T-cell (primary cell): ENCODE data around the gene ZNF827. TPM values are rescaled to one million over a fixed set of nuclear protein-coding genes. Genes with fewer than 3 reads are reported as not detected.

ENCODE experiments used
- ATAC-seq, 4 experiments: fragments of 200-7000 bp in 3 of 4; fragments of 150-1000 bp in 1 of 4; cut with Tn5 transposase; replicated peaks in 1 of 4; 1 replicate in 3 of 4; 2 replicates in 1 of 4; pipeline ENCODE4 v1.10.0; 2021; ENCODE audit warnings: moderate library complexity in 3 of 4, mild to moderate bottlenecking in 2 of 4, moderate number of reproducible peaks in 1 of 4
- CTCF ChIA-PET, 2 donors: fragments of 300-600 bp; sonication (Branson Sonifier 250); formaldehyde crosslinking; loops; one replicate each; lab custom pipeline; 2022; ENCODE audit warnings: antibody characterized with exemption in 2 of 2; lab: Charles Lee
- POLR2A ChIA-PET, 2 donors: fragments of 300-600 bp; sonication (Branson Sonifier 250); formaldehyde crosslinking; loops; one replicate each; lab custom pipeline; 2022; ENCODE audit warnings: antibody characterized with exemption in 2 of 2; lab: Charles Lee
- DNase-seq, 35 experiments: peaks; one replicate each; pipeline versions ENCODE4 v3.0.0 to v3.0.0-alpha.2; 2013 to 2023
- H3K27ac ChIP-seq: one replicate; pipeline ENCODE4 v1.5.1; 2013; ENCODE audit warnings: low read length
- H3K27me3 ChIP-seq, 2 experiments: replicated peaks in 1 of 2; 1 replicate in 1 of 2; 2 replicates in 1 of 2; pipeline versions ENCODE4 v1.6.1 to v1.7.0; 2013; ENCODE audit warnings: low read length in 1 of 2, mixed read lengths in 1 of 2; ENCODE audit not compliant: control insufficient read depth in 2 of 2, insufficient read depth in 2 of 2; ENCODE audit errors: extremely low read depth in 1 of 2
- H3K36me3 ChIP-seq, 2 donors: 1 replicate in 1 of 2; 2 replicates in 1 of 2; pipeline versions ENCODE4 v1.6.1 to v1.7.0; 2013; ENCODE audit warnings: low read length in 1 of 2; ENCODE audit not compliant: control insufficient read depth in 2 of 2, insufficient read depth in 1 of 2; ENCODE audit errors: extremely low read depth in 1 of 2
- H3K4me1 ChIP-seq, 2 experiments: 1 replicate in 1 of 2; 2 replicates in 1 of 2; pipeline versions ENCODE4 v1.6.1 to v1.7.0; 2013; ENCODE audit warnings: low read length in 2 of 2, mixed read lengths in 1 of 2; ENCODE audit not compliant: insufficient read depth in 2 of 2, control insufficient read depth in 1 of 2; ENCODE audit errors: extremely low read depth in 1 of 2
- H3K4me3 ChIP-seq, 2 donors: 1 replicate in 1 of 2; 2 replicates in 1 of 2; pipeline versions ENCODE4 v1.5.1 to v1.7.0; 2013; ENCODE audit warnings: mild to moderate bottlenecking in 2 of 2, low read length in 1 of 2, moderate library complexity in 1 of 2; ENCODE audit not compliant: control insufficient read depth in 1 of 2; ENCODE audit errors: extremely low read depth in 1 of 2
- H3K9me3 ChIP-seq: 2 replicates; pipeline ENCODE4 v1.7.0; 2013
- H3K27ac Mint-ChIP-seq, 2 donors: one replicate each; pipeline ENCODE4 v1.8.0; 2020 to 2021; ENCODE audit warnings: mild to moderate bottlenecking in 2 of 2, mixed read lengths in 2 of 2
- H3K27me3 Mint-ChIP-seq, 2 donors: one replicate each; pipeline ENCODE4 v1.8.0; 2021 to 2022; ENCODE audit warnings: mixed read lengths in 2 of 2
- H3K36me3 Mint-ChIP-seq: one replicate; pipeline ENCODE4 v1.8.0; 2021; ENCODE audit warnings: mixed read lengths
- H3K4me1 Mint-ChIP-seq, 3 donors: one replicate each; pipeline ENCODE4 v1.8.0; 2020 to 2022; ENCODE audit warnings: mixed read lengths in 3 of 3, mild to moderate bottlenecking in 1 of 3
- H3K4me3 Mint-ChIP-seq, 3 donors: one replicate each; pipeline ENCODE4 v1.8.0; 2020 to 2022; ENCODE audit warnings: mild to moderate bottlenecking in 3 of 3, mixed read lengths in 3 of 3, moderate library complexity in 3 of 3
- H3K9me3 Mint-ChIP-seq, 3 donors: one replicate each; pipeline ENCODE4 v1.8.0; 2020 to 2022; ENCODE audit warnings: mixed read lengths in 3 of 3
- WGBS: methylation state at CpG from one replicate; pipeline ENCODE4 v1.1.5; 2013; ENCODE audit warnings: missing lambda C conversion rate; ENCODE audit not compliant: insufficient coverage; 5-methylcytosine and 5-hydroxymethylcytosine counted together
- total RNA-seq, 35 experiments: library from RNA in 6 of 35; stranded (reverse) in 6 of 35; fragments of 120-200 nt in 1 of 35; gene quantifications; one replicate each; pipeline versions ENCODE4 v1.2.1 to v1.2.4 and lab custom pipeline; 2013 to 2026

ZNF827 gene
- total RNA-seq, 5 donors from 2014 or later (not counting 1 experiment from before 2014, with no cell fraction given), result 17.3 to 24.8 (median 18.5) TPM

GRCh38 chr4:145912376-145912775 is 26.2 kb downstream of the ZNF827 start:
- Mint-ChIP-seq H3K4me1 (peaks cover 32 to 59% (median 55%) of the 10 kb centered on the region in 3 donors), H3K36me3 (peaks cover 17% of the 10 kb centered on the region), H3K27ac (no peak overlapping the region), H3K9me3 (no peaks in the 10 kb centered on the region), H3K27me3 (no peaks in the 10 kb centered on the region), H3K4me3 (no peak overlapping the region)
- ATAC-seq, result no peak
- no peaks in the 10 kb centered on the region for H3K36me3 ChIP-seq
- no peak overlapping the region for H3K4me3 ChIP-seq
- no CpG with 5 or more reads among the region's 2 CpGs for WGBS
- peaks cover 0 to 3% of the 10 kb centered on the region in 2 experiments for H3K4me1 ChIP-seq
- no peak for DNase-seq
- no peaks in the 10 kb centered on the region for H3K9me3 ChIP-seq
- no peaks in the 10 kb centered on the region for H3K27me3 ChIP-seq
- POLR2A ChIA-PET, result no interaction called here
- CTCF ChIA-PET, result no interaction called here
- no peak overlapping the region for H3K27ac ChIP-seq

DNA sequence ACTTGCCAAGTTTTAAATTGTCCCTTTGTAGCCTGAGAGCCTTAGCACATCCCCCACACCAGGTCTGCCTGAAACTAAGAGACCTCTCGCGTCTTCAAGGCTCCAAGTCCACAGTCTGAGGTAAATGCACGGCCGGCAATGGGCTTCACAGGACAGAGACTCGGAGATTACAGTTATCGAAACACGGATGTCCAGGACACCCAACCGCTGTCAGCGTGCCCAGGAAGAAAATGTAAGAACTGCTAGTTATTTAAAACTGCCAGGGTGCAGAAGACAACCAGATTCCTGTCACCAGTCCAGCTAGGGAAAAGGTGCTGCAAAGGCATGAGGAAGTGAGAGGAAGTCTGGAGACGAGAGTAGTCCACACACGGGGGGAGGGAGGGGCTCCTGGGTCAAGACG is 28.9 kb downstream of the ZNF827 start:
- Histone ChIP-seq H3K4me3 (no peak overlapping the region), H3K36me3 (no peaks in the 10 kb centered on the region), H3K27me3 (no peaks in the 10 kb centered on the region), H3K4me1 (peaks cover 0 to 3% of the 10 kb centered on the region in 2 experiments), H3K27ac (no peak overlapping the region), H3K9me3 (no peaks in the 10 kb centered on the region)
- Mint-ChIP-seq H3K4me1 (peaks cover 35 to 63% (median 57%) of the 10 kb centered on the region in 3 donors), H3K36me3 (peaks cover 8% of the 10 kb centered on the region), H3K27me3 (no peaks in the 10 kb centered on the region), H3K27ac (no peak overlapping the region), H3K4me3 (no peak overlapping the region), H3K9me3 (no peaks in the 10 kb centered on the region)
- ChIA-PET CTCF (no interaction called here), POLR2A (no interaction called here)
- DNase-seq (no peak), ATAC-seq (no peak)
- WGBS, result 88% methylated on average over 6 of the region's 12 CpGs

GRCh38 chr4:145909281-145909715 is 29.3 kb downstream of the ZNF827 start:
- no peak overlapping the region for H3K27ac Mint-ChIP-seq
- no peak overlapping the region for H3K27ac ChIP-seq
- H3K4me1 ChIP-seq, result peaks cover 0 to 3% of the 10 kb centered on the region in 2 experiments
- peak in 1 of 35 experiments; percentile 1 for DNase-seq
- H3K36me3 Mint-ChIP-seq, result peaks cover 8% of the 10 kb centered on the region
- no peaks in the 10 kb centered on the region for H3K36me3 ChIP-seq
- ChIA-PET POLR2A (no interaction called here), CTCF (no interaction called here)
- H3K4me3 ChIP-seq, result no peak overlapping the region
- H3K4me1 Mint-ChIP-seq, result peaks cover 35 to 64% (median 61%) of the 10 kb centered on the region in 3 donors
- no peaks in the 10 kb centered on the region for H3K9me3 Mint-ChIP-seq
- WGBS, result 100% methylated on average over 2 of the region's 7 CpGs
- no peaks in the 10 kb centered on the region for H3K27me3 Mint-ChIP-seq
- no peak for ATAC-seq
- H3K4me3 Mint-ChIP-seq, result no peak overlapping the region
- no peaks in the 10 kb centered on the region for H3K27me3 ChIP-seq
- no peaks in the 10 kb centered on the region for H3K9me3 ChIP-seq

DNA sequence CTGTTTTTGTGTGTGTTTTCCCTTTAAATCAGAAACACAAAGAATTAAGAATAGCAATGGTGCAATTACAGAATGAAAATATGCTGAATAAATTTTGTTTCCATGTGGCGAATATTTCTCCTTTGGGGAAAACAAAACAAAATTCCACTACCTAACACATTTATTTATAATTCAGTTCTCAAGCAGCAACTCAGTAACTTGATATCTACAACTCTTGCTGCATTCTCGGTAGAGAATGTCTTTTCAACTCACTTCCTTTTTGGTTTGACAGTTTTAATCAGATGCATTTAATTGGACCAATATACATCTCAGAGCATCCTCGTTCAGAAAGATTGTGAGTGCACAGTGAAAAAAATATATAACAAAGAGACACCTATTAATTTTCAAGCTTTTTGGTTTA is 30.8 kb downstream of the ZNF827 start:
- Mint-ChIP-seq H3K27me3 (no peaks in the 10 kb centered on the region), H3K9me3 (no peaks in the 10 kb centered on the region), H3K27ac (no peak overlapping the region), H3K4me1 (peaks cover 32 to 64% (median 56%) of the 10 kb centered on the region in 3 donors), H3K36me3 (peaks cover 15% of the 10 kb centered on the region), H3K4me3 (no peak overlapping the region)
- H3K9me3 ChIP-seq, result no peaks in the 10 kb centered on the region
- no peak for DNase-seq
- H3K36me3 ChIP-seq, result peaks cover 0 to under 1% of the 10 kb centered on the region in 2 donors
- H3K4me1 ChIP-seq, result peaks cover 0 to 3% of the 10 kb centered on the region in 2 experiments
- H3K27me3 ChIP-seq, result no peaks in the 10 kb centered on the region
- no peak overlapping the region for H3K27ac ChIP-seq
- POLR2A ChIA-PET, result no interaction called here
- no CpG with 5 or more reads among the region's 3 CpGs for WGBS
- CTCF ChIA-PET, result no interaction called here
- no peak for ATAC-seq
- H3K4me3 ChIP-seq, result no peak overlapping the region

GRCh38 chr4:145907390-145907789 is 31.2 kb downstream of the ZNF827 start:
- H3K4me1 Mint-ChIP-seq, result peaks cover 32 to 61% (median 55%) of the 10 kb centered on the region in 3 donors
- Histone ChIP-seq H3K4me3 (no peak overlapping the region), H3K27ac (no peak overlapping the region), H3K4me1 (peaks cover 0 to 3% of the 10 kb centered on the region in 2 experiments), H3K27me3 (no peaks in the 10 kb centered on the region), H3K9me3 (no peaks in the 10 kb centered on the region), H3K36me3 (peaks cover 0 to 4% of the 10 kb centered on the region in 2 donors)
- no peak for DNase-seq
- 93% methylated on average over 3 of the region's 4 CpGs for WGBS
- ChIA-PET CTCF (no interaction called here), POLR2A (no interaction called here)
- ATAC-seq, result no peak
- no peaks in the 10 kb centered on the region for H3K9me3 Mint-ChIP-seq
- H3K27ac Mint-ChIP-seq, result peak overlapping the region in 1 of 2 donors; percentile 37
- H3K27me3 Mint-ChIP-seq, result no peaks in the 10 kb centered on the region
- H3K36me3 Mint-ChIP-seq, result peaks cover 18% of the 10 kb centered on the region
- no peak overlapping the region for H3K4me3 Mint-ChIP-seq

GRCh38 chr4:145904413-145905177 is 34.0 kb downstream of the ZNF827 start:
- no peak for ATAC-seq
- Histone ChIP-seq H3K9me3 (no peaks in the 10 kb centered on the region), H3K27me3 (no peaks in the 10 kb centered on the region), H3K27ac (no peak overlapping the region), H3K4me3 (no peak overlapping the region), H3K4me1 (peaks cover 0 to 3% of the 10 kb centered on the region in 2 experiments), H3K36me3 (peaks cover 0 to 18% of the 10 kb centered on the region in 2 donors)
- POLR2A ChIA-PET, result no interaction called here
- no peak overlapping the region for H3K4me3 Mint-ChIP-seq
- H3K27ac Mint-ChIP-seq, result no peak overlapping the region
- no peaks in the 10 kb centered on the region for H3K27me3 Mint-ChIP-seq
- peaks cover 21 to 44% (median 43%) of the 10 kb centered on the region in 3 donors for H3K4me1 Mint-ChIP-seq
- H3K9me3 Mint-ChIP-seq, result no peaks in the 10 kb centered on the region
- H3K36me3 Mint-ChIP-seq, result peaks cover 34% of the 10 kb centered on the region
- CTCF ChIA-PET, result no interaction called here
- WGBS, result 93% methylated on average over 6 of the region's 7 CpGs
- DNase-seq, result no peak
